ENCODE results near the gene AIFM2. TPM values are rescaled to one million over a fixed set of nuclear protein-coding genes. Genes with fewer than 3 reads are reported as not detected.
A peak's percentile ranks its signal among the peaks of the same experiment; 100 is the strongest.

Gene AIFM2
- total and polyA plus RNA-seq, 10 of the 15 experiments (the other 5 are each of a cell fraction or from before 2014, with no cell fraction given), result 4.5 to 30.8 (median 15.6) TPM

- no peak overlapping the region for H3K9ac ChIP-seq (ENCODE audit: control insufficient read depth, insufficient read depth, low read length)
- no peak overlapping the region for H3K27ac ChIP-seq (ENCODE audit: control insufficient read depth, insufficient read depth)
- TF ChIP-seq SRF (IDR thresholded peaks at IDR 0.05; ENCODE audit: low read depth in 2 of 2, low read length in 2 of 2) (peak; percentile 46 to 72; a peak in 2 of 4 replicates), EP300 (IDR thresholded peaks at IDR 0.05; ENCODE audit: borderline replicate concordance in 1 of 2, control insufficient read depth in 1 of 2, low read depth in 2 of 2, low read length in 2 of 2) (no peak)
- DNase-seq (ENCODE audit: low read depth, low spot score), result no peak
- 100% methylated on average over 1 of the region's 1 CpG for WGBS (ENCODE audit: insufficient coverage, insufficient replicate concordance, low lambda C conversion rate, missing lambda C conversion rate)
- no peak for FAIRE-seq
- CTCF ChIA-PET, result interaction anchor here (0.6 to 2.9 kb wide), 2 partner anchors 8 to 32 kb away, joined by 3 to 23 read pairs; no protein-coding TSS in a partner anchor
- H3K4me2 ChIP-seq (ENCODE audit: control insufficient read depth, insufficient read depth), result no peak overlapping the region
- H3K4me3 ChIP-seq, result no peak overlapping the region
- intact Hi-C loops (cut with micrococcal nuclease; ENCODE audit: unreplicated experiment) (no loop called here), in situ Hi-C loops (cut with MboI) (no loop called here)
- RAD21 ChIA-PET (ENCODE audit: unreplicated experiment), result interaction anchor here (2.0 kb wide), 1 partner anchor 22 kb away, joined by 4 read pairs; the partner anchor contains the start of gene TYSND1
- no TSS peak for BruUV-seq (replicated peaks)
- H2AFZ ChIP-seq (ENCODE audit: control insufficient read depth, low read depth, low read length), result no peak overlapping the region
- SMC1A ChIA-PET (ENCODE audit: uncharacterized antibody, unreplicated experiment), result interaction anchor here (1.6 kb wide), 1 partner anchor 22 kb away, joined by 4 read pairs; the partner anchor contains the start of gene TYSND1
- H3K27me3 ChIP-seq (replicated peaks in 1 of 2; ENCODE audit: control insufficient read depth in 2 of 2, insufficient read depth in 2 of 2, low read length in 1 of 2), result no peaks in the 10 kb centered on the region
- H3K9me3 ChIP-seq (replicated peaks; ENCODE audit: control insufficient read depth, insufficient read depth, low read length), result no peaks in the 10 kb centered on the region
- no peak for ATAC-seq
- H3K36me3 ChIP-seq (ENCODE audit: control insufficient read depth in 2 of 2, insufficient read depth in 2 of 2, low read length in 1 of 2), result peaks cover 6 to 7% of the 10 kb centered on the region in 2 experiments; a peak in 3 of 4 replicates
- H3K4me1 ChIP-seq (ENCODE audit: control insufficient read depth, insufficient read depth, low read length), result peaks cover 9% of the 10 kb centered on the region
- POLR2A ChIA-PET, result no interaction called here
- H3K79me2 ChIP-seq (ENCODE audit: control insufficient read depth, insufficient read depth, low read length), result peaks cover 2% of the 10 kb centered on the region; the same call in 1 of the 2 replicates
- H4K20me1 ChIP-seq (ENCODE audit: control insufficient read depth, insufficient read depth), result no peaks in the 10 kb centered on the region
Measured at GRCh38 chr10:70124415-70124814, 8.2 kb downstream of the AIFM2 start.

GRCh38 chr10:70123817-70124216 lies 8.8 kb downstream of the AIFM2 start:
- Histone ChIP-seq H3K79me2 (ENCODE audit: control insufficient read depth, insufficient read depth, low read length) (peaks cover 2% of the 10 kb centered on the region; the same call in 1 of the 2 replicates), H2AFZ (ENCODE audit: control insufficient read depth, low read depth, low read length) (no peak overlapping the region)
- no TSS peak for BruUV-seq (replicated peaks)
- TF ChIP-seq RAD21 (IDR thresholded peaks at IDR 0.05; ENCODE audit: insufficient read depth, low read depth, low read length), result no peak
- TF ChIP-seq E4F1 (IDR thresholded peaks at IDR 0.05; ENCODE audit: borderline replicate concordance, partially characterized antibody), result no peak
- TF ChIP-seq BCL3 (IDR thresholded peaks at IDR 0.05; ENCODE audit: borderline replicate concordance, insufficient read depth, low read depth, low read length, poor library complexity, severe bottlenecking), result no peak
- TF ChIP-seq HDAC6 (IDR thresholded peaks at IDR 0.05; ENCODE audit: unreplicated experiment), result no peak

More at GRCh38 chr10:70123817-70124216, 8.8 kb downstream of the AIFM2 start:
- H3K27me3 ChIP-seq (replicated peaks in 1 of 2; ENCODE audit: control insufficient read depth in 2 of 2, insufficient read depth in 2 of 2, low read length in 1 of 2), result no peaks in the 10 kb centered on the region
- H3K9ac ChIP-seq (ENCODE audit: control insufficient read depth, insufficient read depth, low read length), result no peak overlapping the region
- ChIA-PET POLR2A (interaction anchor here (0.9 kb wide), 1 partner anchor 14 kb away, joined by 3 read pairs; no protein-coding TSS in a partner anchor), RAD21 (ENCODE audit: unreplicated experiment) (interaction anchor here (2.0 kb wide), 1 partner anchor 22 kb away, joined by 4 read pairs; the partner anchor contains the start of gene TYSND1), CTCF (no interaction called here), SMC1A (ENCODE audit: uncharacterized antibody, unreplicated experiment) (interaction anchor here (1.6 kb wide), 1 partner anchor 22 kb away, joined by 4 read pairs; the partner anchor contains the start of gene TYSND1)
- H3K36me3 ChIP-seq (ENCODE audit: control insufficient read depth in 2 of 2, insufficient read depth in 2 of 2, low read length in 1 of 2), result peaks cover 6 to 7% of the 10 kb centered on the region in 2 experiments; a peak in 3 of 4 replicates
- peaks cover 9% of the 10 kb centered on the region for H3K4me1 ChIP-seq (ENCODE audit: control insufficient read depth, insufficient read depth, low read length)
- no peak for ATAC-seq
- no peak for FAIRE-seq
- WGBS (ENCODE audit: insufficient coverage, insufficient replicate concordance, low lambda C conversion rate, missing lambda C conversion rate), result 95% methylated on average over 10 of the region's 10 CpGs
- no peaks in the 10 kb centered on the region for H4K20me1 ChIP-seq (ENCODE audit: control insufficient read depth, insufficient read depth)
- intact Hi-C loops (cut with micrococcal nuclease; ENCODE audit: unreplicated experiment), result no loop called here
- H3K9me3 ChIP-seq (replicated peaks; ENCODE audit: control insufficient read depth, insufficient read depth, low read length), result no peaks in the 10 kb centered on the region
- DNase-seq (ENCODE audit: low read depth, low spot score), result no peak
- H3K4me3 ChIP-seq, result no peak overlapping the region
- H3K4me2 ChIP-seq (ENCODE audit: control insufficient read depth, insufficient read depth), result no peak overlapping the region
- H3K27ac ChIP-seq (ENCODE audit: control insufficient read depth, insufficient read depth), result no peak overlapping the region
- in situ Hi-C loops (cut with MboI), result no loop called here

All from GM12878 (cell line).